Tibial nerve (tissue), 4 donors: ENCODE data around the gene DDX23. TPM values are rescaled to one million over a fixed set of nuclear protein-coding genes. Genes with fewer than 3 reads are reported as not detected.

Experiments
- DNase-seq, 2 donors: peaks; one replicate each; pipeline ENCODE4 v3.0.0-alpha.2; 2019; ENCODE audit warnings: low spot score in 2 of 2
- H3K27ac ChIP-seq, 4 donors: fragments of 200-600 bp; sonication (generic) in 3 of 4; one replicate each; pipeline ENCODE4 v1.5.1; 2017 to 2019; ENCODE audit warnings: mild to moderate bottlenecking in 1 of 4
- H3K27me3 ChIP-seq, 2 donors: fragments of 200-600 bp; sonication (generic) in 1 of 2; one replicate each; pipeline versions ENCODE4 v1.5.1 to v1.6.0; 2017 to 2019
- H3K36me3 ChIP-seq, 3 donors: fragments of 200-600 bp; sonication (generic); one replicate each; pipeline ENCODE4 v1.5.1; 2018 to 2019
- H3K4me1 ChIP-seq, 4 donors: fragments of 200-600 bp; sonication (generic) in 3 of 4; one replicate each; pipeline ENCODE4 v1.5.1; 2017 to 2019
- H3K4me3 ChIP-seq, 4 donors: fragments of 200-600 bp; sonication (generic) in 3 of 4; one replicate each; pipeline ENCODE4 v1.5.1; 2017 to 2019; ENCODE audit warnings: mild to moderate bottlenecking in 1 of 4, moderate library complexity in 1 of 4
- H3K9me3 ChIP-seq, 4 donors: fragments of 200-600 bp; sonication (generic) in 3 of 4; one replicate each; pipeline ENCODE4 v1.5.1; 2017 to 2019
- EP300 ChIP-seq, 2 donors: sonication (generic); formaldehyde crosslinking; IDR thresholded peaks; one replicate each; pipeline ENCODE4 v1.6.1; 2017; ENCODE audit warnings: antibody characterized with exemption in 2 of 2, mild to moderate bottlenecking in 1 of 2
- POLR2A ChIP-seq, 2 donors: fragments of 450-650 bp; IDR thresholded peaks; one replicate each; pipeline ENCODE4 v1.6.1; 2017; ENCODE audit warnings: antibody characterized with exemption in 2 of 2, mild to moderate bottlenecking in 2 of 2, moderate library complexity in 2 of 2
- WGBS, 2 donors: methylation state at CpG; one replicate each; pipeline ENCODE4 v1.1.5; 2018; 5-methylcytosine and 5-hydroxymethylcytosine counted together
- total RNA-seq, 4 donors: library from RNA; depleted of rRNA; stranded (reverse); fragments of >200 nt; gene quantifications; one replicate each; pipeline ENCODE4 v1.1.0, GENCODE V29; 2016
- TF ChIP-seq, protein P1 (sequence below), 5 experiments: fragments of 200-600 bp in 3 of 5; fragments of 450-650 bp in 2 of 5; sonication (generic) in 3 of 5; IDR thresholded peaks; one replicate each; pipeline ENCODE4 v1.5.1; 2016 to 2019; ENCODE audit warnings: antibody characterized with exemption in 5 of 5, mild to moderate bottlenecking in 3 of 5, moderate library complexity in 2 of 5

DDX23 gene
- total RNA-seq, 4 donors from 2014 or later = 40.9 to 73.7 (median 49.8) TPM

GRCh38 chr12:48783432-48783831, 68.5 kb downstream of the DDX23 start:
- peaks cover 0 to 14% (median 0%) of the 10 kb centered on the region in 3 donors for H3K36me3 ChIP-seq
- no peak overlapping the region for H3K4me3 ChIP-seq
- H3K4me1 ChIP-seq = peaks cover 0 to 96% (median 43%) of the 10 kb centered on the region in 4 donors
- H3K27me3 ChIP-seq = no peaks in the 10 kb centered on the region
- no peak for TF ChIP-seq POLR2A (IDR thresholded peaks at IDR 0.05)
- TF ChIP-seq, protein P1, sequence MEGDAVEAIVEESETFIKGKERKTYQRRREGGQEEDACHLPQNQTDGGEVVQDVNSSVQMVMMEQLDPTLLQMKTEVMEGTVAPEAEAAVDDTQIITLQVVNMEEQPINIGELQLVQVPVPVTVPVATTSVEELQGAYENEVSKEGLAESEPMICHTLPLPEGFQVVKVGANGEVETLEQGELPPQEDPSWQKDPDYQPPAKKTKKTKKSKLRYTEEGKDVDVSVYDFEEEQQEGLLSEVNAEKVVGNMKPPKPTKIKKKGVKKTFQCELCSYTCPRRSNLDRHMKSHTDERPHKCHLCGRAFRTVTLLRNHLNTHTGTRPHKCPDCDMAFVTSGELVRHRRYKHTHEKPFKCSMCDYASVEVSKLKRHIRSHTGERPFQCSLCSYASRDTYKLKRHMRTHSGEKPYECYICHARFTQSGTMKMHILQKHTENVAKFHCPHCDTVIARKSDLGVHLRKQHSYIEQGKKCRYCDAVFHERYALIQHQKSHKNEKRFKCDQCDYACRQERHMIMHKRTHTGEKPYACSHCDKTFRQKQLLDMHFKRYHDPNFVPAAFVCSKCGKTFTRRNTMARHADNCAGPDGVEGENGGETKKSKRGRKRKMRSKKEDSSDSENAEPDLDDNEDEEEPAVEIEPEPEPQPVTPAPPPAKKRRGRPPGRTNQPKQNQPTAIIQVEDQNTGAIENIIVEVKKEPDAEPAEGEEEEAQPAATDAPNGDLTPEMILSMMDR (IDR thresholded peaks at IDR 0.05) = no peak
- no peak for TF ChIP-seq EP300 (IDR thresholded peaks at IDR 0.05)
- H3K9me3 ChIP-seq = no peaks in the 10 kb centered on the region
- peak overlapping the region in 2 of 4 donors; percentile 22 to 41 for H3K27ac ChIP-seq
- 93 to 95% methylated on average over 4 of the region's 4 CpGs for WGBS, 2 donors
- DNase-seq = no peak

DNA sequence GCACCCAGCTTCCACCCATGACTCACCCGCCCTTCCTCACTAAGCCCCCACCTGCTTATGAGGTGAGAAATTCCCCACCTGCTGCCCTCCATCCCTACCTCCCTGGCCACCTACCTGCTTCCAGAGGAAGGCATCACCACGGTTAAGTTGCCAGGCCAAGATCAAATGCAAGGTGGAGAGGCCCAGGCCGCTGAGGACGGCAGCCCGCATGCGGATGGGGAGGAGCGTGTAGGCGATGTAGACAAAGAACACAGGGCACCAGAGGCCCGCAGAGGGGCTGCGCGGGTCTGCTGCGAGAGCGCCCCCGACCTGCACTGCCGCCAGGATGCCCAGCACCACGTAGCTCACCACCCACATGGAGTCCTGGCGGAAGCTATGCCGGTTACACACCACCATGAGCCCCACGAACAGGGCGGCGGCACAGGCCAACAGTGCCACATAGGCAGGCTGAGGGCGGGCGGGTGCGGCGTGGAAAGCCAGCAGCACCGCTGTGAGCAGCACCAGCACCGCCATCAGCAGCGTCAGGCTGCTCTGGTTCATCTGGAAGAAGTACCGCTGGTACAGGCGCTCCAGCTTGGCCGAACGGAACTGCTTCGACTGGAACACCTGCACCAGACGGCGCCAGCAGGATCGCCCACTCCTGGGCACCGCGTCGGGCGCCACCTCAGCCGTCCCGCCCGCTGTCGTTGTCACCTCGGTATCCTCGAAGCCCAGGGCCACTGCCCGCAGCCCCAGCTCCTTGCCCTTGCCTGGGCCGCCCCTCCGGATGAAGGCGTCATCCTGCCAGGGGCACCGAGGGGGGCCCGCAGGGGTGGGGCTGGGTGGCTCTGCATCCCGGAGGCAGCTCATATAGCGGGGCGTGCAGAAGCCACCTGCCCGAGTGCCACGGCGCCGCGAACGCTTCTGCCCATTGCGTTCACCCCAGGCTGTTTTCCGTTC, 69.2 kb downstream of the DDX23 start:
- no peak overlapping the region for H3K4me3 ChIP-seq
- H3K9me3 ChIP-seq = no peaks in the 10 kb centered on the region
- DNase-seq = no peak
- H3K4me1 ChIP-seq = peaks cover 0 to 92% (median 38%) of the 10 kb centered on the region in 4 donors
- H3K27me3 ChIP-seq = no peaks in the 10 kb centered on the region
- peak overlapping the region in 1 of 4 donors; percentile 22 for H3K27ac ChIP-seq
- TF ChIP-seq, protein P1 (IDR thresholded peaks at IDR 0.05) = no peak
- TF ChIP-seq EP300 (IDR thresholded peaks at IDR 0.05) = no peak
- TF ChIP-seq POLR2A (IDR thresholded peaks at IDR 0.05) = no peak
- peaks cover 0 to 18% (median 0%) of the 10 kb centered on the region in 3 donors for H3K36me3 ChIP-seq
- 62 to 74% methylated on average over 40 to 60 of the region's 63 CpGs for WGBS, 2 donors

DNA sequence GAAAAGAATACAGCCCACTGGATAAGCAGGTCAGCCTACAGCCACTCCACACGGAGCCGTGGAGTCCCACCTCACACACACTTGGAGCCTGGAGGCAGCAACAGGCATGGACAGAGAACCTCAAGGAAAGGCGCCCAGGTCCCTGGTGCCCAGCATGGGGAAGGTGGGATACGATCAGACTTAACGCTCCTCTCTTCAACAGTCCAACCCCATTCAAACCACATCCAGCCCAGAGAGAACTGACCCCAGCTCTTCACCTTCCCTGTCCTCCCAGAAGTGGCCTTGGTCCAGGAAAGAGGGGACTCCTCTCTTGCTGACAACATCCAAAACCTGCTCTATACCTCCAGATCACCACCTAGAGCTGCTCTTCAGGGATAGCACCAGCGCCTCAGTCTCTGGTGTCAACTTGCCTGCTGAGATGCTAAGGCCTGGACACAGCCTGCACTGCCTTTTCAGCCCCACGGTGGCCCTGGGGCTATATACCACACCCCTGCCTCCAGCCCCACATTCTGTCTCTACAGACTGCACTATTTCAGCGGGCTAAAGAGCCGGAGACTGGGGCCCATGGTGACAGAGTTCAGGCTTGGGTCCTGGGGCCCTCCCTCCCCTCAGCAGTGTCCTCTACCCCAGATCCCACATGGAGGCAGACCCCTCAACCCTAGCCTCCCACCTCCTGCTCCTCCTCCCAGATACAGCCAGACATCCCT, 70.1 kb downstream of the DDX23 start:
- peaks cover 0 to 83% (median 32%) of the 10 kb centered on the region in 4 donors for H3K4me1 ChIP-seq
- DNase-seq = no peak
- peak overlapping the region in 1 of 4 donors; percentile 3 for H3K27ac ChIP-seq
- H3K36me3 ChIP-seq = peaks cover 0 to 26% (median 0%) of the 10 kb centered on the region in 3 donors
- TF ChIP-seq, protein P1 (IDR thresholded peaks at IDR 0.05) = no peak
- TF ChIP-seq EP300 (IDR thresholded peaks at IDR 0.05) = no peak
- no peak for TF ChIP-seq POLR2A (IDR thresholded peaks at IDR 0.05)
- WGBS, 2 donors = 56 to 66% methylated on average over 9 of the region's 9 CpGs
- H3K27me3 ChIP-seq = no peaks in the 10 kb centered on the region
- no peaks in the 10 kb centered on the region for H3K9me3 ChIP-seq
- no peak overlapping the region for H3K4me3 ChIP-seq

DNA sequence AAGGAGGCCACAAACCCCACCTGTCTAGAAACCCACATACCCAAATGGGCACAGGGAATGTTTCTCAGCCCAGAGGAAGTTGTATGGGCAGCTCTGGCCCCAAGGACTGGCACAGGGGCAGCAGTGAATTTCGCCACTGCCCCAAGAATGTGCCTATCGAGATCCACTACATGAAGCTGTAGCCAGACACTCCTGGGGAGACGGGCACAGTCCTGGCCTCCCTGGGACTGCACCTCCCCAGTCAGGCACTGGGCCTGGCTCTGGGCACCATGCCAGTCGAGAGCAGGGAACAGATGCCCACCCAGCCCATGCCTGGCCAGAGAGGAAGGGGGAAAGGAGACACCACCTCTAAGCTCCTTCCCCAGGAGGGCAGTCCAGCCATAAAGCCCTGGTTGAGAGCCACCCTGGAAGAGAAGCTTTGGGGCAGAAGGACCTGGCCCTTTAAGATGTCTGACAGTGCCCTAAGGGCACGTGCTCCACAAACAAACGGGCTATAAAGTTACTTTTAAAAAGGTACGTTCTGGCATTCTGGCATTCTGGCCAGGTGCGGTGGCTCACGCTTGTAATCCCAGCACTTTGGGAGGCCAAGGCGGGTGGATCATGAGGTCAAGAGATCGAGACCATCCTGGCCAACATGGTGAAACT, 71.5 kb downstream of the DDX23 start:
- 58 to 66% methylated on average over 11 of the region's 11 CpGs for WGBS, 2 donors
- TF ChIP-seq EP300 (IDR thresholded peaks at IDR 0.05) = no peak
- TF ChIP-seq POLR2A (IDR thresholded peaks at IDR 0.05) = no peak
- TF ChIP-seq, protein P1 (IDR thresholded peaks at IDR 0.05) = no peak
- peaks cover 0 to 69% (median 29%) of the 10 kb centered on the region in 4 donors for H3K4me1 ChIP-seq
- H3K4me3 ChIP-seq = no peak overlapping the region
- no peaks in the 10 kb centered on the region for H3K9me3 ChIP-seq
- H3K36me3 ChIP-seq = peaks cover 0 to 40% (median 0%) of the 10 kb centered on the region in 3 donors
- H3K27me3 ChIP-seq = no peaks in the 10 kb centered on the region
- no peak for DNase-seq
- H3K27ac ChIP-seq = peak overlapping the region; percentile 10 to 81 (median 44)
